ENCODE measurements around the gene KSR1.

The KSR1 gene

DNA sequence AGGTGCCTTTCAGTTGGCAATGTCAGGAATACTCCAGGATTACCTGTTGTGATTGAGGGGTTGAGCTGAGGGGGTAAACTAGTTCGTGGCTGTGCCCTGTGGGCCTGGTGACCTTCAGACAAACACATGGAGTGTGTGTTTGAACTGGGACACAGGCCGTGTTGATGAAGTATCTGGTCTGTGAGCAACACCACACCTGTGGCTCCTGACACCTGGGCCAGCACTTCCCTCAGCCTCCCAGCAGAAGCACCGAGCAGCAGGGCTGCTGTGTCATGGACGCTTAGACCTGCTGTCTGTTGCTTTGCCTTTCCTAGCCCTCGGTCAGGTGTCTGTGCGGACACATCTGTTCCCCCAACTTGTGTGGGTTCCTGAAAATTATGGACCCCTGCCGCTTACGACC is 82.9 kb downstream of the KSR1 start:
- DNase-seq: no peak

DNA sequence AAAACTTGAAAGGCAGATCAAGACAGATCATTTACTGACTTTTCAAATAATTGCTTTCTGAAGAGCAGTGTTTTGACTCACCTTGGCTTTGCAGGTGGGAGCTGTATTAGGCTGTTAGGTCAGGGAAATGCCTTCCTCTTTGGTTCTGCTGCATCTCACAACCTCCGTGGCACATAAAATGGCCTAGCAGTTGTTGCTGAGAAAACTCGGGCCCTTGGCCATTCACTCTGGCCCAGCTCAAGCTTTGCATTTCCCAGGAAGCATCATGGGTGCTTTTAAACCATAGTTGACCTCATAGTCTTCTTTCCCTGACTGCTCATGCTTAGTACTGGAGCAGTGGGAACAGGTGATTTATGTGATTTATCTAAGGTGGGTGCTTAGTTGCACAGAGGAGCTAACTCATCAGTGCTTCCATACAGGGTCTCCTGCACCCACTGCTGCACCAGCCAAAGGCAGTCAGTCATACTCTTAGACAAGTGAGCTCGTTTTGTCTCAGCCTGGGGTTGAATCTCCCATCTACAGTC is 83.6 kb downstream of the KSR1 start:
- no peak for DNase-seq

DNA sequence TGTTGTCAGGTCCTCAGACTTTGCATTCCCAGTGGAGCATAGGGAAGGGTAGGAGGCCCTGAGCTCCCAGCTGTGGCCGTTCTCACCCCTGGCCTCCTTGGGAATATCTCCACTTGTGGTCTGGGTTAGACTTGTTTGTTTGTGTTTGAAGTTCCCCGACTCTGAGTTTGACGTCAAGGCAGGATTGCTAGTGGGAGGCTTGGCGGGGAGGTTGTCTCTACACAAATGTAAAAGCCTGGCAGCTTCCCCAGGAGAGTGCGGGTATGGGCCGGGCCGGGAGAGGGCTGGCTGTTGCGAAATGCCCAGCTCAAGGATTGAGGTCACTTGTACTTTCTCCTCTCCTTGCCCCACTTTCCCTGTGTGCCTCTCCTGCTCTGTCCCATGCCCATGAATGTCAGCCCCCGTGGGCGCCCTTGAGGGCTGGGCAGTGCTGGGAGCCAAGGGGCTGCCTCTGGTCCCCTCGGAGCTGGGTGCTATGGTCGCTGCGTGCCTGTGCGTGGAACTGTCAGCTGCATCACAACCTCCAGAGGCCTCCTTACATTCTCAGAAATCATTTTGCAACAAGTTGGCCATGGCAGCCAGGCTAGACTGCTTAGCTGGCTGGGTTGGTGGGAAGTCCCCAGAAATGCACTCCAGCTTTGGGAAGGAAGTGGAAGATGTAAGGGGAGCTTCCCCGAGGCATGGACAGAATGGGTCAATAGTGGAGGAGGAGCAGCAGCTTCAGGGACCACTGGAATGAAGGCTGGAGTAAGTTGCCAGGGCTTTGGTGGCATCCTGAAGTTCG is 84.3 kb downstream of the KSR1 start:
- DNase-seq: peak in 1 of 2 donors; percentile 46

DNA sequence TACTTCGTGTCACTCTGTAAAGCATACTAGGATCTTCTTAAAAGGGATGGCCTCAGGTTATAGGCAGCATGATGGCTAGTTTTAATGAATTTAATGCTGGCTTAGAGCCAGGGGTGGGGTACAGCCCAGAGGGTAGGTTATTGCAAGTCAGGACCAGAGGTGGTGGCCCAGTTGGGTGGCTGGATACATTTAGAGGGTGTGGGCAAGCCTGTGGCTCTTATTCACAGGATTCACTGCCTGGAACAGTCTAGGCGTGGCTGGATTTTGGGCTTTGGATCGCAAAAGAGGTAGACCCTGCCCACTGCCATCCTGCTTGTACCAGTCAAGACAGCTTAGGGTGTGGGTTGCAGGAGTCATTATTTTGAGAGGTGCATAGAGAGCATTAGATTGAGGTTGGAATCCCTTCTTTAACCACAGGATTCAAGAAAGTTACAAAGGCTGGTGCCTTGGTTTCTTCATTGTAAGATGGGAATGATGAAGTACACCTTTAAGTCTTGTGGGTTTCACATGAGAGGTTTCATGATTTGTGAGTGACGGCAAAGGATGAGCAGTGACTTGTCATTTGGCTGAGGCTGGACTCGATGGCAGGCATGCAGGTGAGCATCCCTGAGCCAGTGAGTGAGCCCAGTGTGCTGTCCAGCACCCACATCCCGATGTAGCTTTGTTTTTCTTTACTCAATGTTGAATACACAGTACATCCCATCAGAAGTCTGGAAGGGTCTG is 85.2 kb downstream of the KSR1 start:
- DNase-seq: no peak

DNA sequence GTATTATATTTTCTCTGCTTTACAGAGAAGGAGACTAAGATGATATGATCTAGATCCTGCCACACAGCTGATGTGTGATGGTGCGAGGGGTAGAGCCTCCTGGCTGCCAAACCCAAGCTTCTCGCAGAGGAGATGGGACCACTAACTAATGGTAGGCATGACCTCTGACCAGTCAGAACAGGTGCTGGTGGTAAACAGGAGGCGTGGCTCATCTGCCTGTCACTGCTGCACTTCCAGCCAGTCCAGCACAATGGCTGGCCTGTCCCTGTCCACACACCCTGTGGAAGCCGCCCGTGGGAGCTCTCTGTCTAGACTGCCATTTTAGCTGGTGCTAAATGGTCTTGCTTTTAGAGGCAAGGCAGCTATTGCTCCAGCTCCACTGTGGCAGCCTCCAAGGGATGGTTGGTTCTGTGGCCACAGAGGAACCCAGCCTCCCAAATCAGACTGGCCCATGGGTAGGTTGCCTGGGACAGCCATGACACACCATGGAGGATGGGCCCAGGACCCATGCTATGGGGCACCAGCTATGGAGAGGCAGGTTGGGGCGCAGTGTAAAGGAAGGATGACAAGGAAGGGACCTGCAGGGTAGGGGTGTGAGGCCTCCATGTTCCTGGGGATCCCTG is 86.7 kb downstream of the KSR1 start:
- no peak for DNase-seq

DNA sequence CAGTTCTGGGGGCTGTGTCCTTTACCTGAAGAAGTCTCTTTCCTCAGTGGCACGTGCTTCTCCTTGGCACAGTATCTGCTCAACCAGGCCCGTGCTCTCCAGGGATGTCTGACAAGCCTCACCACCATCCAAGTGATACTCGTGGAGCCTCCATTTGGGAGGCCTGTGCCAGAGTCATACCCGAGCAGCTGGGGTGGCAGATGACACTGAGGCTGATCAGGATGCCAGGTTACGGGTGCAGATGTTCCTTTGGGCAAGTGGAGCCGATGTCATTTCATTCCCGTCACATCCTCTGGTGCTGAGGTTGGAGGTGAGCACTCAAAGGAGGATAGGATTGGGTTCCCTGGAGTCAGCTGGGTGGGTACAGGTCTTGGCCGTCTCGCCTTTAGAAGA is 87.2 kb downstream of the KSR1 start:
- DNase-seq: no peak

DNA sequence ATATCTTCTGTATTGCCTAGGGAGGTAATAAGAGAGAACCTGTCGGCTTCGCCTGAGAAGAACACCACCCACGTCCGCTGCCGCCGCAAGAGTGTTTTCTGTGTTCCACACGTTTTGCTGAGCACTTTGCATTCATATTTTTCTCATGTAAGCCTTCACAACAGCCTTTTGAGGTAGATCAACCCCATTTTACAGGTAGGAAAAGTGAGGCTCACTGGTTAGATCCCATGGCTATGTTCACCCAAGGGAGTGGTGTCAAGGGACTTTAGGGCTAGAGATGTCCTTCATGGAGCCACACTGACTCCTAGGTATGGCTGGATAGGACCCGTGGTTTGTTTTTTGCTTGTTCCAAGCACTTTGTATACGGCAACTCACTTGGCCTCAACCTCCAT is 87.7 kb downstream of the KSR1 start:
- DNase-seq: no peak

DNA sequence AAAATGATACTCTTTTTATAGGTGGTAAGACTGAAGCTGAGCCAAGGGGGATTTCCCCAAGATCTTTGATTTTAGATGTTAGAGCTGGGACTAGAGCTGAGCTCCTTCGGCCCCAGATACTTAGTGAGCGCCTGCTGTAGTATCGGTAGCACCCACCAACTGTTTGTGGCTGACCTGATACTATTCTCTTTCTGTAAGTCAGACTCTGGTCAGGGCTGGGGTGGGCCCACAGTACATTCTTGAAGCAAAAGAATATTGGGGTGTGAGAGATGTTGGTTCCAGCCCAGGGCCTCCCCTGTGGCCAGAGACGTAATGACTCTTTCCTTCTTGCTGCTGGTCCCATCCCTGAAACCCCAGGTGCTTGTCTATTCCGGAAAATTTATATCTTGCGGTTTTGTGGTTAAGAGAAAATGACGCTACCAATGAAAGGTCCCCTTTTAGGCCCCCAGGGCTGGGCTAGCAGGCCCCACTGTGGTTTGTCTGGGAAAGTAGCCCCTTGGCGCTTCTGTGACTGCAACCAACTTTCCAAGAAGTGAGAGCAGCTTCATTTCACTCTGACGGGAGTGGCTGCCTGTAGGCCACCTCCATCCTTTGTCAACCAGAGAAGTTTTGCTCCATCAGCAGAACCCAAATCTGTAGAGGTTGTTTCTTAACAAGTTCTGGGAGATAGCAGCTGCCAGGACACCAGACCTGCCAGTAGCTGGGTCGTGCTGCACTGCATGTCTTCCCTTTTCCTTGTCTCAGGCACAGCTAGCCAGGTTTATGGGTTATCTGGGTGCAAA is 88.3 kb downstream of the KSR1 start:
- peak; percentile 55 to 61 for DNase-seq

DNA sequence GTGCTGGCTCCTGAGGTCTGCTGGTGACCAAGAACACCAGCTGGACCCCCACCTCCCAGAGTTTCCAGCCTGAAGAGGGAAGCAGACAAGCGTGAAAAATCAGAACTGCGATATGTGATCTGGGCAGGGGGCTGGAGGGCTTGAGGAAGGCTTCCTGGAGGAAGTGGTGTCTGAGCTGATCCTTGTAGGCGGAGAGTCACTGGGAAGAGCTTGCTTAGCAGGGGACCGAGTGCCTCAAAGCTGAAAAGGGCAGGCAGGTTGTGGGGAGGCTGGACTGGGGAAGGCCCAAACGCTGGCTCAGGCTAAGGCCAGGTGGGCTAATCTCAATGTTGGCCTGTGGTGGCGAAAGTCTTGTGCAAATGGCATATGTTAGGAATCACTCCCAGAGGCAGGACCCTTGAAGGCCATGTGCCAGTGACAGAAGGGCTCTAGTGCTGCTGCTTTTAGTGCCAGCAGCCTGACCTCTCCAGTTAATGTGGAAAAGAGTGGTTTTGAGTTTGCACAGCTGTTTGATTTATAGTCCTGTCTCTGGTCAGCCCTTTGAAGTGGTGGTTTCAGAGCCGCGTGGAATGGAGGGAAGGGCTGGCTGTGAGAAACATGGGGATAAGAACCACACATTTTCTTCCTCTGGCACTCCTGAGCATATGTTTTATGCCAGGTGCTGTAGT is 89.4 kb downstream of the KSR1 start:
- DNase-seq: no peak

DNA sequence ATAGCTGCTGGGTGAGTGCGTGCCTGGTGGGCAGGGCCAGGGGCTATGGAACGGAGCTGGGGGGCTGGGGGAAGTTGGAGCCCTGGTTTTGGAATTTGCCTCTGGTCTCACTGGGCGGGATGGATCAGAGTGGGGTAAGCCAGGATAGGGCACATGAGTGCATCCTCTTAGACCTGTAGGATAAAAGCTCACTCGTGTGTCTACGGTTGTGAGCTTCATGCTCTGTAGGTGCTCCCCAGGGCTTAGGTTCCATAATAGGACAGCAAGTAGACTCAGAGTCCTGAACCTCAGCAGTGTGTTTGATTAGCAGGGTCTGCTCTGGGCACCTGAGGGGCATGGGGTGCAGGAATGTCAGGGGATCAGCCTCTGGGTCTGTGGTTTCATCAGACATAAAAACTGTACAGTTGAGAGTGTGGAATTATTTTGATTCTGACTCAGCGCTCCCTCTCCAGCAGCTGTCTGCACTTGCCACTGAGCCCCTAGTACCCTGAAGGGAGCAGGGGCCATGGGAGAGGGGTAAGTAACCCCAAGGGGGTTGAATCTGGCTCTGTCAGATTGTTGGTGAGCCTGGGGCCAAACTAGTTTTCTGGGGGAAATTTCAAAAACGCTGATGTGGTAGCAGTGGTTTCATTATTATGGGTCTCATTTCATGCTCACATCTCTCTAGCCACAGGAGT is 90.5 kb downstream of the KSR1 start:
- DNase-seq: no peak

DNA sequence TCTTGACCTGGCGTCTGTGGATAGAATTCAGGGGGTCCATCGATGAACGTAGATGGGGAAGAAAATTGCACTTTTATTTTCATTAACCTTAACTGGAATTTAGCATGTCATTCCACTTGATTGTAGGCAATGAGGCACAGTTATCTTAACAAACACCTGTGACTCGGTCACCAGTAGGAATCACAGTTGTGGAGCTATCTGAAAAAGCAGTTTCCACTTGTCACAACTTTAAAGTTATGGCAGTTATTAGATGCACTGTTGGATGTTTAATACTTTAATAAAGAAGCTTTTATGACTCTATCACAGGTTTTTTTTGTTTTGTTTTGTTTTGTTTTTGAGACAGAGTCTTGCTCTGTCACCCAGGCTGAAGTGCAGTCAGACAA is 91.0 kb downstream of the KSR1 start:
- no peak for DNase-seq

DNA sequence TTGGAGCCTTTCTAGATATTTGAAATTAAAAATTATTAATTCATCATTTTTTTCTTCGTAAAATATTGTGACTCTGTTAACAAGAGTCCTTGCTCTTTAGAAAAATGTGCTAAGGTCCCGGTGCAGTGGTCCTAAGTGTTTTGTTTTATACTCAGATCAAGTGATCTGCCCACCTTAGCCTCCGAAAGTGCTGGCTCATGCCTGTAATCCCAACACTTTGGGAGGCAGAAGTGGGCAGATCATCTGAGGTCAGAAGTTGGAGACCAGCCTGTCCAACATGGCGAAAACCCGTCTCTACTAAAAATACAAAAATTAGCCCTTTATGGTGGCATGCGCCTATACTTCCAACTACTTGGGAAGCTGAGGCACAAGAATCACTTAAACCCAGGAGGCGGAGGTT is 92.1 kb downstream of the KSR1 start:
- DNase-seq: no peak

DNA sequence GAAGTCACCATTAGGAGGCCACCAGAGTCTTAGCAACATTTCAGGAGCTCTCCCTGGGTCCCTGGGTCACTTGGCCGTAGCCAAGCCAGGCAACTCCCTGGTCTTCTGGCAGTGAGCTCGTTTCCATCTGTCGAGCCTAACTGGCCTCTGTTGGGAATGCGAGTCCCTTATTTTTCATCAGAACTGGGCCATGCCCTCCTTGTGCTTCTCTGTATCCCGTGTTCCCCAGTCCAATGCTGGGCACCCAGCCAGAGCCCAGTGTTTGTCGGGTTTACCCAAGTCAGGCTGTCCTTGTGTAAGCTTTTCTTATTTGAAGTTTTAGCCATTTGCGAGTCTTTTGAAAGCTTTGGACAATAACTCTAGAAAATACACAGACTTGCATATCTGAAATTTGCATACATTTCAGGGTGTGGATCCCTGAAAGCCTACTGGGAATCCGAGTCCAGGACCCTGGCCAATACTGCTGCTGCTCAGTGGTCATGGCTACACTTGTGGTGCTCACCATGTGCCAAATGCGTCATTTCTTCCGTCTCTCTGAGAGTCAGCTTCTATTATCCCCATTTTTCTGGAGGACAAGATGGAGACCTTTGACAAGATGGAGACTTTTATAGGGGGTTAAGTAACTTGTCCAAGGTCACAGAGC is 93.1 kb downstream of the KSR1 start:
- DNase-seq: no peak

DNA sequence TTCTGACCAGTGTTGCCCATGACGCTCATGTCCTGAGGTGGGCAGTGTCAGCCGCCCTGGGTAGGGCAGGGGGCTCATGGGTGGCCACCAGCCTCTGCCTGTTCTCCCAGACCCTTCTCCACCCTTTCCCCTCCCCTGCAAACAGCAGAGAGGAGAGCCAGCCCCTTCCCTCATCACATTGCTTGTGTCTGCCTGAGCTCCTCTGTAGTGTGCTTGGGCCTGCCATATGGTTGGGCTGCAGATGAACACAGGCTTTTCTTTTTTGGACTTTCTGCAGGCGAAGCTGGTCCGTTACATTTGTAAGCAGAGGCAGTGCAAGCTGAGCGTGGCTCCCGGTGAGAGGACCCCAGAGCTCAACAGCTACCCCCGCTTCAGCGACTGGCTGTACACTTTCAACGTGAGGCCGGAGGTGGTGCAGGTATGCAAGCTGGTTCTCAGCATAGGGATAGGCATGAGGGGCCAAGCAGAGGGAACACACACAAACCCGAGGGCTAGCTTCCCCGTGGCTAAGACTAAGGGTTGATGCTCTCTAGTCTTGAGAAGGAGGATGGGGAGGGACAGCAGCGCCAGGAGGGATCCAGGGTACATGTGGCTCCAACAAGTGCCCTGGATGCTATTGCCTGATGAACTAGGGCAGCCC is 94.2 kb downstream of the KSR1 start:
- no peak for DNase-seq

DNA sequence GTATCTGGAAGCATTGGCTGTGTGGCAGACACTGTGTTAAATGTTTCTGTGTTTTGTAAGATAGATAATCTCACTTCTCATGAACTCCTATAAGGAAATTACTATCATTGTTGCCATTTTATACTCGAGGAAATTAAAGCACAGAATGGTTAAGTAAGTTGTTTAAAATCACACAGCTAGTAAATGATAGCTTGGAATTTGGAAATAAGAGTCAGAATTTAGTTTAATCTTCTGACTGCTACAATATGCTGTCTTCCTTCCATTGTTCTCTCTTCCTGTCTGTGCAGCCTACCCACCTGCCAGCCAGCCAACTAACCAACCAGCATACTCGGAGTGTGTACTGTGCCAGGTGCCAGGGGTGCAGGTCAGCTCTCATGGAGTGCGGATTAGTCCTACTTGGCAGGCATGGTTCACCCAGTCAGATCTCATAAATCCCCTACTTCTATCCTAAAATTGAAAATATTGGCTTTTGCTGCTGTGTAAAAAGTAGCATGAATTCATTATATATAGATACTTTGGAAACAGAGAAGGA is 94.8 kb downstream of the KSR1 start:
- no peak for DNase-seq

DNA sequence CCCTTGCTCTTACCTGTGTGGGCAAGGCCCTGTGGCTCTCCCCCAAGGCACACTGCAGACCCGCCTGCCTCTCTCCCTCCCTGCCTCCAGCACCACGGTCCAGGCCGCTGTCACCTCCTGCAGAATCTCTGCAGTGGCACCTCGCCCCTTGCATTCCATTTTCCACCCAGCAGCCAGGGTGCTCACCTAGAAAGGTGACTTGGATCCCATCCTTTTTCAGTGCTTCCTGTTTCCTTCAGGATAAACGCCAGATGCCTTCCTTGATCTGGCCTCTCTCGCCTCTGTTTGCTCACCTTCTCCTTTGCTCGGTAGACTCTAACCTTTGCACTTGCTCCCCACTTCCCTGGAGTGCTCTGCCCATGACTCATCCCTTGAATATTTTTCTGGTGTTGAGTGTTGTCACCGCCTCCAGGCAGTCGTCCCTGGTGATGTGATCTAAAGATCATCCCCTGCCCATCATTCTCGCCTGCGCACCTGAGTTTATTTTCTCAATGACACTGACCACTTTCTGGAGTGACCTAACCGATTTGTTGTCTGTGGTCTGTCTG is 95.5 kb downstream of the KSR1 start:
- no peak for DNase-seq

DNA sequence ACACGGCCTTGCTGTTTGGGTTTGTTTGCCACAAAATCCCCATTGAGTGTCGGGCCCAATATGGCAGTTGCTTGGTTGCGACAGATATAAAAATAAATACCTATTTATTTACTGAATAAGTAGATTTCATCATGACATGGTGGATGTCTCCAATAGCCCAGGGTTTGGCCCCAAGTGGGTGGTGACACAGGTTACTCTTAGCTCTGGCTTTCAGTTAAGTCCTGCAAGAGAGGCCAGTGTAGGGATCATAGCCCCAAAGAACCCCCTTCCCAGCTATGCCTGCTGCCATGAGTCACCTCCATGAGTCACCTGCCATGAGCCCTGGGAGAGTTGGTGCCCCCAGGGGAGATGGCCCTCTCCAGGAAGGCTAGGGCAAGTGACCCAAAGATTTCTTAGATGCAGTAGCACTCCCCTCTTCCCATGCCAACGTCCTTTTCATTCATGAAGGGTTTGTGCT is 96.1 kb downstream of the KSR1 start:
- no peak for DNase-seq

DNA sequence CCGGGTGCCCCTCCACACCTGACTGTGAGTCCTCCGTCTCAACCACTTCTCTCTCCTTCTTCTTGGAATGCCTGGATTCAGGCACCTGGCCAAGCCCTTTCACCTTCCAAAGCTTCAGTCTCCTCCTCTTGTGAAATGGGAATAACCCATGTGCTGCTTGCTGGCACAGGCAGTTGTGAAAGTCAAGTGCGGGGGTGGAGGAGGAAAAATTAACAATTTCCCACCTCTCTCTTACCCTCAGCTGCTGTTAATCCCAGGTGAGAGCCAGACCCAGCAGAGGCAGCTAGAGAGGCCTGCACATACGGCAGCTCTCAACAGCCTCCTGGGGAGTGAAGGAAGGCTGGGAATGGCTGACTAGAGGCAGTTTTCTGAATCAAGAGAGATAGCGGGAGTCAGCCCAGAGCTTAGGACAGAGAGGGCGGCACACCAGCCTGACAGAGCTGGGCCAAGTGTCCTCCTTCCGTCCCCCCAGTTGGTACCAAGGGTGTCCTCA is 96.8 kb downstream of the KSR1 start:
- DNase-seq: no peak

DNA sequence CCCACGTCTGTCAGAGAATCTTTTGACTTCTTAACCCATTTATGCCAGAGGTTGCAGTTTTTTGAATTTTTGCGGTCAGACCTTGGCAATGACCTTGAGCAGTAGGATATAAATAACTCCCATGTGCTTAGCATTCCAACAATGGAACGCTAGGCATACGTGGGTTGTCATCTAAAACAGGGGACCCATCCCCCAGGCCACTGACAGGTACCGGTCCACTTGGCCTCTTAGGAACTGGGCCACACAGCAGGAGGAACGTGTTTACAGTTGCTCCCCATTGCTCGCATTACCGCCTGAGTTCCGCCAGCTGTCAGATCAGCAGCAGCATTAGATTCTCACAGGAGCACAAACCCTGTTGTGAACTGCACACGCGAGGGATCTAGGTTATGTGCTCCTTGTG is 97.9 kb downstream of the KSR1 start:
- DNase-seq: no peak

DNA sequence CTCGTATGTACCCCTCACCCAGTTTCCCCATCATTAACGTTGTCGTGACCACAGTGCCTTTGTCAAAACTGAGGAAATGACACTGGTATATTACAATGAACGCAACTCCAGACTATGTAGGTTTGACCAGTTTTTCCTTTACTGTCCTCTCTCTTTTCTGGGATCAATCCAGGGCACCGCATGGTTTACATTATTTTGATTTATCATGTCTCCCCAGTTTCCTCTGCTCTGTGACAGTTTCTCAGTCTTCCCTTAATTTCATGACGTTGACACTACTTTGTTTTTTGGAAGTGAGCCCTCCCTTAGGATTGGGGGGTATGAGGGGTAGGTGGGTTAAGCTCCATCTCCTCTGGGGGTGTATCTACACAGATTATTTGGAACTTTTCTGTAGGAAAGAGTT is 98.7 kb downstream of the KSR1 start:
- no peak for DNase-seq
